ENCODE measurements around the gene OR6N2.

Gene OR6N2

GRCh38 chr1:158781104-158781503 is at the start of gene OR6N2:
OR6N2 (minus strand) TSS chr1:158781204; CDS start chr1:158777635, 3,569 bp downstream.
- H4K20me1 ChIP-seq (ENCODE audit: low read depth, low read length): no peaks in the 10 kb centered on the region
- H3K4me3 ChIP-seq (ENCODE audit: insufficient read depth, low read length, poor library complexity, severe bottlenecking): no peak within 1 kb of the TSS
- H3F3A ChIP-seq (ENCODE audit: insufficient read depth): no peaks in the 10 kb centered on the region
- no peak for TF ChIP-seq CTCF (IDR thresholded peaks at IDR 0.05; ENCODE audit: insufficient read depth, low read length, poor library complexity, severe bottlenecking)
- TF ChIP-seq EZH2phosphoT487 (conservative IDR thresholded peaks at IDR 0.05; ENCODE audit: low read length): no peak
- no peaks in the 10 kb centered on the region for H3K27me3 ChIP-seq (ENCODE audit: low read length)
- H3K9ac ChIP-seq (ENCODE audit: low read length): no peak within 1 kb of the TSS
- H3K79me2 ChIP-seq (ENCODE audit: insufficient read depth, low read length): no peaks in the 10 kb centered on the region
- H2AFZ ChIP-seq (ENCODE audit: low read depth, low read length, severe bottlenecking): no peak within 1 kb of the TSS
- H3K27ac ChIP-seq (ENCODE audit: low read depth, low read length): no peak within 1 kb of the TSS
- no peaks in the 10 kb centered on the region for H3K36me3 ChIP-seq (ENCODE audit: low read length)
- no peaks in the 10 kb centered on the region for H3K9me3 ChIP-seq (ENCODE audit: insufficient read depth, low read length)
- H3K9me2 ChIP-seq (replicated peaks; ENCODE audit: insufficient read depth, low read length): no peaks in the 10 kb centered on the region
- H3K4me2 ChIP-seq (ENCODE audit: low read depth, low read length, poor library complexity, severe bottlenecking): no peak within 1 kb of the TSS

GRCh38 chr1:158830074-158830677 is 49.2 kb upstream of the OR6N2 start:
- H3F3A ChIP-seq (ENCODE audit: insufficient read depth): no peaks in the 10 kb centered on the region
- H3K4me2 ChIP-seq (ENCODE audit: low read depth, low read length, poor library complexity, severe bottlenecking): no peak overlapping the region
- no peaks in the 10 kb centered on the region for H3K9me2 ChIP-seq (replicated peaks; ENCODE audit: insufficient read depth, low read length)
- TF ChIP-seq EZH2phosphoT487 (conservative IDR thresholded peaks at IDR 0.05; ENCODE audit: low read length) (no peak), CTCF (IDR thresholded peaks at IDR 0.05; ENCODE audit: insufficient read depth, low read length, poor library complexity, severe bottlenecking) (no peak)
- H3K36me3 ChIP-seq (ENCODE audit: low read length): no peaks in the 10 kb centered on the region
- H3K27me3 ChIP-seq (ENCODE audit: low read length): no peaks in the 10 kb centered on the region
- no peaks in the 10 kb centered on the region for H3K79me2 ChIP-seq (ENCODE audit: insufficient read depth, low read length)
- peaks cover 5% of the 10 kb centered on the region; the same call in 1 of the 2 replicates for H3K9me3 ChIP-seq (ENCODE audit: insufficient read depth, low read length)
- H4K20me1 ChIP-seq (ENCODE audit: low read depth, low read length): no peaks in the 10 kb centered on the region
- no peak overlapping the region for H3K4me3 ChIP-seq (ENCODE audit: insufficient read depth, low read length, poor library complexity, severe bottlenecking)
- H3K27ac ChIP-seq (ENCODE audit: low read depth, low read length): no peak overlapping the region
- H3K9ac ChIP-seq (ENCODE audit: low read length): no peak overlapping the region
- H2AFZ ChIP-seq (ENCODE audit: low read depth, low read length, severe bottlenecking): no peak overlapping the region

- Histone ChIP-seq H3K9me3 (ENCODE audit: insufficient read depth, low read length) (no peaks in the 10 kb centered on the region), H4K20me1 (ENCODE audit: low read depth, low read length) (no peaks in the 10 kb centered on the region), H3K36me3 (ENCODE audit: low read length) (no peaks in the 10 kb centered on the region), H3K27ac (ENCODE audit: low read depth, low read length) (no peak overlapping the region), H3K9me2 (replicated peaks; ENCODE audit: insufficient read depth, low read length) (no peaks in the 10 kb centered on the region), H3K4me3 (ENCODE audit: insufficient read depth, low read length, poor library complexity, severe bottlenecking) (no peak overlapping the region), H3K9ac (ENCODE audit: low read length) (no peak overlapping the region), H2AFZ (ENCODE audit: low read depth, low read length, severe bottlenecking) (no peak overlapping the region), H3K79me2 (ENCODE audit: insufficient read depth, low read length) (no peaks in the 10 kb centered on the region), H3K4me2 (ENCODE audit: low read depth, low read length, poor library complexity, severe bottlenecking) (no peak overlapping the region), H3F3A (ENCODE audit: insufficient read depth) (no peaks in the 10 kb centered on the region), H3K27me3 (ENCODE audit: low read length) (no peaks in the 10 kb centered on the region)
- TF ChIP-seq EZH2phosphoT487 (conservative IDR thresholded peaks at IDR 0.05; ENCODE audit: low read length): no peak
- TF ChIP-seq CTCF (IDR thresholded peaks at IDR 0.05; ENCODE audit: insufficient read depth, low read length, poor library complexity, severe bottlenecking): no peak
These were observed 40.7 kb upstream of the OR6N2 start for GRCh38 chr1:158821723-158822122.

Measured in SU-DHL-6 (cell line).